Loucy (cell line): ENCODE results near the gene FGF8.

ENCODE experiments used
- EZH2phosphoT487 ChIP-seq: fragments of 200-600 bp; IDR thresholded peaks from 2 replicates; pipeline ENCODE4 v1.6.1; 2018; ENCODE audit warnings: antibody characterized with exemption, mild to moderate bottlenecking, moderate library complexity, borderline replicate concordance
- TF ChIP-seq, protein P1 (sequence below): fragments of 200-600 bp; sonication (generic); conservative IDR thresholded peaks from 2 replicates; pipeline ENCODE4 v1.5.1; 2014; ENCODE audit warnings: mild to moderate bottlenecking, antibody characterized with exemption, low read length

DNA sequence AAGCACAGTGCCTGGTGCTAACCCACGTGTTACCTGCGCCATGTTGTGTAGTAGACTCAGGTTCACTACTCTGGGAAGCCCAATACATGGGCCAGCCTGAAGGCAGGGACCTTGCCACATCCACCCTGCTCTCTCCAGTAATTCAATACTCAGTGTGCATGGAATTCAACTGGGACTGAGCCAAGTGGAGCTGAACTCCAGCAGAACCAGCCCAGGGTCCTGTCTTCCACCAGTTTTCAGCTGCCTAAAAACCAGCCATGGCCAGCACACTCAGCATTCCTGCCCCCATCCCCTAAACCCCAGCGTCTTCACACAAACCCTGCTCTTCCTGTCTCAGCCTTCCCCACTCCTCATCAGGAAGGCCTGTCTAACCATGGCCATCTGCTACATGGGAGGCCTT, 15.4 kb downstream of the FGF8 start:
- TF ChIP-seq, protein P1, sequence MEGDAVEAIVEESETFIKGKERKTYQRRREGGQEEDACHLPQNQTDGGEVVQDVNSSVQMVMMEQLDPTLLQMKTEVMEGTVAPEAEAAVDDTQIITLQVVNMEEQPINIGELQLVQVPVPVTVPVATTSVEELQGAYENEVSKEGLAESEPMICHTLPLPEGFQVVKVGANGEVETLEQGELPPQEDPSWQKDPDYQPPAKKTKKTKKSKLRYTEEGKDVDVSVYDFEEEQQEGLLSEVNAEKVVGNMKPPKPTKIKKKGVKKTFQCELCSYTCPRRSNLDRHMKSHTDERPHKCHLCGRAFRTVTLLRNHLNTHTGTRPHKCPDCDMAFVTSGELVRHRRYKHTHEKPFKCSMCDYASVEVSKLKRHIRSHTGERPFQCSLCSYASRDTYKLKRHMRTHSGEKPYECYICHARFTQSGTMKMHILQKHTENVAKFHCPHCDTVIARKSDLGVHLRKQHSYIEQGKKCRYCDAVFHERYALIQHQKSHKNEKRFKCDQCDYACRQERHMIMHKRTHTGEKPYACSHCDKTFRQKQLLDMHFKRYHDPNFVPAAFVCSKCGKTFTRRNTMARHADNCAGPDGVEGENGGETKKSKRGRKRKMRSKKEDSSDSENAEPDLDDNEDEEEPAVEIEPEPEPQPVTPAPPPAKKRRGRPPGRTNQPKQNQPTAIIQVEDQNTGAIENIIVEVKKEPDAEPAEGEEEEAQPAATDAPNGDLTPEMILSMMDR = no peak
- TF ChIP-seq EZH2phosphoT487 = no peak
